Breast epithelium (tissue), 4 donors: ENCODE measurements around the gene PROSER3. TPM values are rescaled to one million over a fixed set of nuclear protein-coding genes. Genes with fewer than 3 reads are reported as not detected.

Source experiments
- DNase-seq, 2 donors: peaks; one replicate each; pipeline ENCODE4 v3.0.0-alpha.2; 2019; ENCODE audit warnings: low spot score in 2 of 2
- H3K27ac ChIP-seq, 2 donors: fragments of 200-600 bp; sonication (generic) in 1 of 2; one replicate each; pipeline ENCODE4 v1.5.1; 2016 to 2019; ENCODE audit warnings: mild to moderate bottlenecking in 1 of 2
- H3K27me3 ChIP-seq, 2 donors: fragments of 200-600 bp; sonication (generic) in 1 of 2; one replicate each; pipeline versions ENCODE4 v1.5.1 to v1.6.0; 2017 to 2019; ENCODE audit warnings: control low read depth in 1 of 2, mild to moderate bottlenecking in 1 of 2
- H3K36me3 ChIP-seq: fragments of 200-600 bp; one replicate; pipeline ENCODE4 v1.5.1; 2019
- H3K4me1 ChIP-seq, 2 donors: fragments of 200-600 bp; sonication (generic); one replicate each; pipeline ENCODE4 v1.5.1; 2016 to 2019; ENCODE audit warnings: control low read depth in 1 of 2
- H3K4me3 ChIP-seq, 3 donors: fragments of 200-600 bp; sonication (generic); 1 replicate in 2 of 3; 2 replicates in 1 of 3; pipeline ENCODE4 v1.5.1; 2016 to 2019; ENCODE audit warnings: mild to moderate bottlenecking in 3 of 3, moderate library complexity in 2 of 3
- H3K9me3 ChIP-seq, 2 donors: fragments of 200-600 bp; sonication (generic) in 1 of 2; one replicate each; pipeline ENCODE4 v1.5.1; 2016 to 2019; ENCODE audit warnings: control low read depth in 1 of 2
- POLR2A ChIP-seq: fragments of 450-650 bp; IDR thresholded peaks from one replicate; pipeline ENCODE4 v1.6.1; 2016; ENCODE audit warnings: antibody characterized with exemption, mild to moderate bottlenecking, moderate library complexity
- POLR2AphosphoS5 ChIP-seq, 3 donors: sonication (generic); formaldehyde crosslinking; IDR thresholded peaks; one replicate each; pipeline ENCODE4 v1.6.1; 2017; ENCODE audit warnings: antibody characterized with exemption in 3 of 3
- intact Hi-C: fragments of 100-400 bp; cut with DNase I; formaldehyde crosslinking; loops from one replicate; pipeline ENCODE4 v1.15.1; 2023; ENCODE audit warnings: low total_unique reads
- total RNA-seq, 3 donors: library from RNA; depleted of rRNA; stranded (reverse); fragments of >200 nt; gene quantifications; one replicate each; pipeline ENCODE4 v1.1.0, GENCODE V29; 2016
- TF ChIP-seq, protein P1 (sequence below), 3 donors: fragments of 450-650 bp; IDR thresholded peaks; one replicate each; pipeline ENCODE4 v1.5.1; 2016 to 2017; ENCODE audit warnings: antibody characterized with exemption in 3 of 3, mild to moderate bottlenecking in 3 of 3, moderate library complexity in 3 of 3

The PROSER3 gene
- total RNA-seq, 3 donors from 2014 or later: 5.7 to 6.4 (median 6.2) TPM

GRCh38 chr19:35775298-35776101 lies 17.5 kb downstream of the PROSER3 start, which contains the start of gene ARHGAP33:
Gene ARHGAP33 (plus strand): TSS chr19:35775564. CDS start chr19:35775659, 95 bp downstream.
- TF ChIP-seq POLR2AphosphoS5 (IDR thresholded peaks at IDR 0.05): no peak
- TF ChIP-seq, protein P1, sequence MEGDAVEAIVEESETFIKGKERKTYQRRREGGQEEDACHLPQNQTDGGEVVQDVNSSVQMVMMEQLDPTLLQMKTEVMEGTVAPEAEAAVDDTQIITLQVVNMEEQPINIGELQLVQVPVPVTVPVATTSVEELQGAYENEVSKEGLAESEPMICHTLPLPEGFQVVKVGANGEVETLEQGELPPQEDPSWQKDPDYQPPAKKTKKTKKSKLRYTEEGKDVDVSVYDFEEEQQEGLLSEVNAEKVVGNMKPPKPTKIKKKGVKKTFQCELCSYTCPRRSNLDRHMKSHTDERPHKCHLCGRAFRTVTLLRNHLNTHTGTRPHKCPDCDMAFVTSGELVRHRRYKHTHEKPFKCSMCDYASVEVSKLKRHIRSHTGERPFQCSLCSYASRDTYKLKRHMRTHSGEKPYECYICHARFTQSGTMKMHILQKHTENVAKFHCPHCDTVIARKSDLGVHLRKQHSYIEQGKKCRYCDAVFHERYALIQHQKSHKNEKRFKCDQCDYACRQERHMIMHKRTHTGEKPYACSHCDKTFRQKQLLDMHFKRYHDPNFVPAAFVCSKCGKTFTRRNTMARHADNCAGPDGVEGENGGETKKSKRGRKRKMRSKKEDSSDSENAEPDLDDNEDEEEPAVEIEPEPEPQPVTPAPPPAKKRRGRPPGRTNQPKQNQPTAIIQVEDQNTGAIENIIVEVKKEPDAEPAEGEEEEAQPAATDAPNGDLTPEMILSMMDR (IDR thresholded peaks at IDR 0.05): no peak
- TF ChIP-seq POLR2A: no peak
- intact Hi-C loops: no loop called here

GRCh38 chr19:35776102-35776788 lies 18.3 kb downstream of the PROSER3 start:
- no peak for DNase-seq
- H3K4me1 ChIP-seq: peaks cover 0 to 4% of the 10 kb centered on the region in 2 donors
- TF ChIP-seq POLR2AphosphoS5 (IDR thresholded peaks at IDR 0.05): no peak
- no peak for TF ChIP-seq POLR2A
- TF ChIP-seq, protein P1 (IDR thresholded peaks at IDR 0.05): no peak
- intact Hi-C loops: no loop called here
- H3K9me3 ChIP-seq: no peaks in the 10 kb centered on the region
- no peaks in the 10 kb centered on the region for H3K27me3 ChIP-seq
- no peak overlapping the region for H3K27ac ChIP-seq
- peak overlapping the region; percentile 72 to 82 (median 79) for H3K4me3 ChIP-seq
- H3K36me3 ChIP-seq: no peaks in the 10 kb centered on the region

More at GRCh38 chr19:35775298-35776101, 17.5 kb downstream of the PROSER3 start, which contains the start of gene ARHGAP33:
- Histone ChIP-seq H3K4me1 (peaks cover 0 to 4% of the 10 kb centered on the region in 2 donors), H3K36me3 (no peaks in the 10 kb centered on the region), H3K9me3 (no peaks in the 10 kb centered on the region), H3K27ac (peak within 1 kb of the TSS in 1 of 2 donors; percentile 36), H3K4me3 (peak within 1 kb of the TSS; percentile 72 to 82 (median 79)), H3K27me3 (no peaks in the 10 kb centered on the region)
- DNase-seq: peak; percentile 98 to 99

GRCh38 chr19:35777086-35777841 lies 19.3 kb downstream of the PROSER3 start:
- Histone ChIP-seq H3K9me3 (no peaks in the 10 kb centered on the region), H3K27me3 (no peaks in the 10 kb centered on the region), H3K27ac (no peak overlapping the region), H3K36me3 (no peaks in the 10 kb centered on the region), H3K4me1 (peaks cover 0 to 4% of the 10 kb centered on the region in 2 donors), H3K4me3 (no peak overlapping the region)
- TF ChIP-seq POLR2AphosphoS5 (IDR thresholded peaks at IDR 0.05) (no peak), POLR2A (no peak)
- TF ChIP-seq, protein P1 (IDR thresholded peaks at IDR 0.05): no peak
- DNase-seq: no peak
- intact Hi-C loops: no loop called here

- intact Hi-C loops: no loop called here
Measured at GRCh38 chr19:35777961-35778360, 20.0 kb downstream of the PROSER3 start.

More at GRCh38 chr19:35777961-35778360, 20.0 kb downstream of the PROSER3 start:
- H3K36me3 ChIP-seq: no peaks in the 10 kb centered on the region
- H3K4me1 ChIP-seq: peaks cover 0 to 4% of the 10 kb centered on the region in 2 donors
- H3K4me3 ChIP-seq: no peak overlapping the region
- H3K27ac ChIP-seq: no peak overlapping the region
- no peaks in the 10 kb centered on the region for H3K9me3 ChIP-seq
- no peaks in the 10 kb centered on the region for H3K27me3 ChIP-seq
- no peak for DNase-seq
- TF ChIP-seq, protein P1 (IDR thresholded peaks at IDR 0.05): no peak
- TF ChIP-seq POLR2AphosphoS5 (IDR thresholded peaks at IDR 0.05) (no peak), POLR2A (no peak)
